GM10847 (cell line): ENCODE results near the gene ANKLE1.
A peak's percentile ranks its signal among the peaks of the same experiment; 100 is the strongest.

Experiments used
- POLR2A ChIP-seq: IDR thresholded peaks from 2 replicates; pipeline ENCODE4 v1.6.1; 2011; ENCODE audit not compliant: insufficient read length; ENCODE audit errors: extremely low read depth

The ANKLE1 gene

GRCh38 chr19:17307876-17308377 lies 26.2 kb downstream of the ANKLE1 start:
- no peak for TF ChIP-seq POLR2A

GRCh38 chr19:17309198-17309964 lies 27.7 kb downstream of the ANKLE1 start, which contains the start of gene DDA1:
TSS of gene DDA1 (plus strand) at chr19:17309563. CDS start at chr19:17309655, 92 bp downstream.
- TF ChIP-seq POLR2A = peak; percentile 48

- no peak for TF ChIP-seq POLR2A
Observed at GRCh38 chr19:17309965-17310461, 28.3 kb downstream of the ANKLE1 start.

- no peak for TF ChIP-seq POLR2A
Observed at GRCh38 chr19:17311455-17312188, 29.9 kb downstream of the ANKLE1 start.

- no peak for TF ChIP-seq POLR2A
Observed at GRCh38 chr19:17312189-17313113, 30.8 kb downstream of the ANKLE1 start.

GRCh38 chr19:17314007-17314593 lies 32.4 kb downstream of the ANKLE1 start:
- no peak for TF ChIP-seq POLR2A

GRCh38 chr19:17318966-17319365 lies 37.3 kb downstream of the ANKLE1 start:
- no peak for TF ChIP-seq POLR2A

- TF ChIP-seq POLR2A = no peak
Observed at GRCh38 chr19:17319473-17320238, 38.0 kb downstream of the ANKLE1 start.

GRCh38 chr19:17320435-17320834 lies 38.7 kb downstream of the ANKLE1 start:
- TF ChIP-seq POLR2A = no peak

- no peak for TF ChIP-seq POLR2A
Observed at GRCh38 chr19:17321655-17322489, 40.2 kb downstream of the ANKLE1 start.

- no peak for TF ChIP-seq POLR2A
Observed at GRCh38 chr19:17322854-17323253, 41.2 kb downstream of the ANKLE1 start.

- no peak for TF ChIP-seq POLR2A
Observed at GRCh38 chr19:17323300-17323963, 41.7 kb downstream of the ANKLE1 start.

- no peak for TF ChIP-seq POLR2A
Observed at GRCh38 chr19:17323964-17324332, 42.2 kb downstream of the ANKLE1 start.
